Sigmoid colon (tissue), 7 donors: Measurements from ENCODE around the gene TSPYL1. TPM values are rescaled to one million over a fixed set of nuclear protein-coding genes. Genes with fewer than 3 reads are reported as not detected.

Source experiments
- DNase-seq: peaks from one replicate; pipeline ENCODE4 v3.0.0-alpha.2; 2019
- H3K27ac ChIP-seq, 4 donors: fragments of 200-600 bp; sonication (generic); one replicate each; pipeline ENCODE4 v1.5.1; 2016 to 2019; ENCODE audit warnings: mild to moderate bottlenecking in 1 of 4
- H3K27me3 ChIP-seq, 3 donors: fragments of 200-600 bp; sonication (generic); one replicate each; pipeline ENCODE4 v1.5.1; 2019; ENCODE audit warnings: mild to moderate bottlenecking in 1 of 3
- H3K36me3 ChIP-seq, 4 donors: fragments of 200-600 bp; sonication (generic); one replicate each; pipeline ENCODE4 v1.5.1; 2016 to 2019
- H3K4me1 ChIP-seq, 4 donors: fragments of 200-600 bp; sonication (generic); one replicate each; pipeline ENCODE4 v1.5.1; 2017 to 2019
- H3K4me3 ChIP-seq, 4 donors: fragments of 200-600 bp; sonication (generic); one replicate each; pipeline ENCODE4 v1.5.1; 2017 to 2019; ENCODE audit warnings: mild to moderate bottlenecking in 2 of 4, moderate library complexity in 1 of 4
- H3K9me3 ChIP-seq, 4 donors: fragments of 200-600 bp in 3 of 4; sonication (generic) in 3 of 4; one replicate each; pipeline versions ENCODE4 v1.5.1 to v1.6.1; 2013 to 2019
- CTCF ChIP-seq, 4 experiments: fragments of 450-650 bp in 3 of 4; fragments of 200-600 bp in 1 of 4; IDR thresholded peaks; one replicate each; pipeline ENCODE4 v1.5.1; 2016 to 2019; ENCODE audit warnings: antibody characterized with exemption in 4 of 4, mild to moderate bottlenecking in 3 of 4, moderate library complexity in 2 of 4
- EP300 ChIP-seq, 4 donors: sonication (generic); formaldehyde crosslinking; IDR thresholded peaks; one replicate each; pipeline ENCODE4 v1.6.1; 2017; ENCODE audit warnings: antibody characterized with exemption in 4 of 4
- POLR2A ChIP-seq, 2 donors: fragments of 450-650 bp; IDR thresholded peaks; one replicate each; pipeline ENCODE4 v1.6.1; 2016; ENCODE audit warnings: antibody characterized with exemption in 2 of 2, mild to moderate bottlenecking in 2 of 2, moderate library complexity in 2 of 2
- POLR2AphosphoS5 ChIP-seq, 4 donors: sonication (generic); formaldehyde crosslinking; IDR thresholded peaks; one replicate each; pipeline ENCODE4 v1.6.1; 2017; ENCODE audit warnings: antibody characterized with exemption in 4 of 4
- WGBS, 2 donors: extraction: QIAGEN DNeasy Blood & Tissue Kit; methylation state at CpG; one replicate each; pipeline ENCODE4 v1.1.7; 2013; 5-methylcytosine and 5-hydroxymethylcytosine counted together
- intact Hi-C: fragments of 100-400 bp; cut with DNase I; formaldehyde crosslinking; loops from one replicate; pipeline ENCODE4 v1.15.1; 2023
- polyA plus RNA-seq, 3 donors: library from polyadenylated mRNA; stranded (reverse); fragments of 200-250 nt; gene quantifications; one replicate each; pipeline ENCODE4 v1.2.3, GENCODE V29; 2013
- total RNA-seq, 4 donors: library from RNA; depleted of rRNA; stranded (reverse); fragments of >200 nt; gene quantifications; one replicate each; pipeline ENCODE4 v1.1.0, GENCODE V29; 2016
- donor health status: healthy with polysubstance abuse.
- donor health status: Bipolar disorder and iron deficiency.
- donor health status: healthy.

TSPYL1 gene
- total and polyA plus RNA-seq, 7 donors = 24.6 to 79.6 (median 52.8) TPM

- no peak for DNase-seq
- 9 to 13% methylated on average over 8 of the region's 8 CpGs for WGBS, 2 donors
- intact Hi-C loops = no loop called here
- peak overlapping the region; percentile 98 to 100 (median 99) for H3K27ac ChIP-seq
- H3K9me3 ChIP-seq = no peaks in the 10 kb centered on the region
- no peak for TF ChIP-seq EP300 (IDR thresholded peaks at IDR 0.05)
- no peak for TF ChIP-seq CTCF (IDR thresholded peaks at IDR 0.05)
- no peak for TF ChIP-seq POLR2A (IDR thresholded peaks at IDR 0.05)
- no peaks in the 10 kb centered on the region for H3K27me3 ChIP-seq
- H3K4me3 ChIP-seq = peak overlapping the region; percentile 87 to 94 (median 92)
- H3K36me3 ChIP-seq = peaks cover 0 to 5% (median 0%) of the 10 kb centered on the region in 4 donors
- H3K4me1 ChIP-seq = peaks cover 0 to 46% (median 41%) of the 10 kb centered on the region in 4 donors
Observed at GRCh38 chr6:116280161-116280932, 617 bp upstream of the TSPYL1 start.

- H3K9me3 ChIP-seq = no peaks in the 10 kb centered on the region
- intact Hi-C loops = loop anchor here (1.0 to 5.0 kb wide), 4 partner anchors 24 to 293 kb away; partner anchors contain the start of genes CALHM5, RWDD1 and TSPYL4
- H3K27ac ChIP-seq = peak overlapping the region; percentile 98 to 100 (median 99)
- H3K4me1 ChIP-seq = peaks cover 0 to 61% (median 51%) of the 10 kb centered on the region in 4 donors
- TF ChIP-seq POLR2A (IDR thresholded peaks at IDR 0.05) (no peak), CTCF (IDR thresholded peaks at IDR 0.05) (no peak), POLR2AphosphoS5 (IDR thresholded peaks at IDR 0.05) (no peak), EP300 (IDR thresholded peaks at IDR 0.05) (no peak)
- H3K36me3 ChIP-seq = peaks cover 0 to 11% (median 4%) of the 10 kb centered on the region in 4 donors
- WGBS, 2 donors = 3 to 13% methylated on average over 12 of the region's 12 CpGs
- peak overlapping the region; percentile 87 to 94 (median 92) for H3K4me3 ChIP-seq
- DNase-seq = peak; percentile 88
- H3K27me3 ChIP-seq = no peaks in the 10 kb centered on the region
Observed at GRCh38 chr6:116278854-116279231, 887 bp downstream of the TSPYL1 start.

- Histone ChIP-seq H3K36me3 (peaks cover 0 to 13% (median 4%) of the 10 kb centered on the region in 4 donors), H3K27ac (peak overlapping the region; percentile 98 to 100 (median 99)), H3K4me3 (peak overlapping the region; percentile 87 to 94 (median 92)), H3K9me3 (no peaks in the 10 kb centered on the region), H3K27me3 (no peaks in the 10 kb centered on the region), H3K4me1 (peaks cover 0 to 61% (median 51%) of the 10 kb centered on the region in 4 donors)
- no peak for DNase-seq
- WGBS, 2 donors = 73 to 81% methylated on average over 11 of the region's 11 CpGs
- TF ChIP-seq EP300 (IDR thresholded peaks at IDR 0.05) (no peak), POLR2AphosphoS5 (IDR thresholded peaks at IDR 0.05) (no peak), CTCF (IDR thresholded peaks at IDR 0.05) (no peak), POLR2A (IDR thresholded peaks at IDR 0.05) (no peak)
- intact Hi-C loops = loop anchor here (2.0 to 5.0 kb wide), 3 partner anchors 24 to 294 kb away; partner anchors contain the start of genes CALHM5, RWDD1 and TSPYL4
Observed at GRCh38 chr6:116278481-116278829, 1.3 kb downstream of the TSPYL1 start.

GRCh38 chr6:116277124-116277523, 2.6 kb downstream of the TSPYL1 start:
- intact Hi-C loops = loop anchor here (5.0 kb wide), 2 partner anchors 235 to 295 kb away; partner anchors contain the start of genes CALHM5 and RWDD1
- H3K36me3 ChIP-seq = peaks cover 0 to 21% (median 7%) of the 10 kb centered on the region in 4 donors
- TF ChIP-seq POLR2A (IDR thresholded peaks at IDR 0.05) (no peak), EP300 (IDR thresholded peaks at IDR 0.05) (no peak), CTCF (IDR thresholded peaks at IDR 0.05) (no peak), POLR2AphosphoS5 (IDR thresholded peaks at IDR 0.05) (no peak)
- H3K27me3 ChIP-seq = no peaks in the 10 kb centered on the region
- WGBS, 2 donors = 22 to 30% methylated on average over 3 of the region's 3 CpGs
- H3K9me3 ChIP-seq = no peaks in the 10 kb centered on the region
- peak overlapping the region; percentile 98 to 100 (median 99) for H3K27ac ChIP-seq
- H3K4me1 ChIP-seq = peaks cover 0 to 65% (median 51%) of the 10 kb centered on the region in 4 donors
- DNase-seq = no peak
- peak overlapping the region; percentile 87 to 94 (median 92) for H3K4me3 ChIP-seq
